HCT116 (cell line): ENCODE measurements around the gene UMODL1. TPM values are rescaled to one million over a fixed set of nuclear protein-coding genes. Genes with fewer than 3 reads are reported as not detected.

ENCODE experiments used
- ATAC-seq: fragments of 200-7000 bp; cut with Tn5 transposase; 2 replicates; pipeline ENCODE4 v1.9.1; 2020; ENCODE audit warnings: mild to moderate bottlenecking, moderate library complexity
- BruUV-seq: library from RNA; stranded (reverse); fragments of 400-500 nt; replicated peaks from 2 replicates; lab custom pipeline; 2021; lab: Mats Ljungman, UMichigan
- CTCF ChIA-PET: fragments of 300-600 bp; sonication (Branson Sonifier 250); formaldehyde crosslinking; loops from one replicate; lab custom pipeline; 2021; ENCODE audit warnings: antibody characterized with exemption; lab: Charles Lee
- POLR2A ChIA-PET: fragments of 300-600, 350-600 bp; sonication (Branson Sonifier 250); formaldehyde crosslinking; loops from one replicate; lab custom pipeline; 2021; ENCODE audit warnings: antibody characterized with exemption; lab: Charles Lee
- RAD21 ChIA-PET, 2 experiments: fragments of 300-600 bp; sonication (Branson Sonifier 250); formaldehyde crosslinking; loops; one replicate each; lab custom pipeline; 2023; ENCODE audit warnings: low total read pairs in 2 of 2; ENCODE audit not compliant: uncharacterized antibody in 2 of 2, unreplicated experiment in 2 of 2, low non-redundant PET in 1 of 2; lab: Charles Lee
- DNase-seq: peaks from one replicate; pipeline ENCODE4 v3.0.0-alpha.2; 2010; ENCODE audit warnings: low read depth, low spot score
- H2AFZ ChIP-seq: fragments of 200-600 bp; shearing (Covaris generic), sonication (generic); 2 replicates; pipeline ENCODE4 v1.6.1; 2017; ENCODE audit warnings: low read depth, mixed run types, mixed read lengths, antibody characterized with exemption, low read length; ENCODE audit not compliant: poor library complexity, severe bottlenecking
- H3K27ac ChIP-seq: 2 replicates; pipeline ENCODE4 v1.5.1; 2012; ENCODE audit warnings: low read depth, low read length
- H3K27me3 ChIP-seq: fragments of 200-600 bp; sonication (generic); 2 replicates; pipeline ENCODE4 v1.6.1; 2016; ENCODE audit warnings: mixed run types, low read length, mixed read lengths; ENCODE audit not compliant: insufficient read depth
- H3K36me3 ChIP-seq, 2 experiments: fragments of 200-500 bp in 1 of 2; fragments of 200-600 bp in 1 of 2; sonication (Bioruptor generic) in 1 of 2; sonication (generic) in 1 of 2; 2 replicates each; pipeline versions ENCODE4 v1.5.1 to v1.6.1; 2014 to 2016; ENCODE audit warnings: low read length in 2 of 2, inconsistent platforms in 1 of 2, mixed read lengths in 1 of 2, mixed run types in 1 of 2; ENCODE audit not compliant: insufficient read depth in 2 of 2, control insufficient read depth in 1 of 2
- H3K4me1 ChIP-seq, 2 experiments: fragments of 200-600 bp in 1 of 2; sonication (generic) in 1 of 2; 2 replicates each; pipeline versions ENCODE4 v1.5.1 to v1.6.1; 2012 to 2017; ENCODE audit warnings: low read length in 2 of 2, inconsistent platforms in 1 of 2, mild to moderate bottlenecking in 1 of 2, mixed read lengths in 1 of 2, mixed run types in 1 of 2, moderate library complexity in 1 of 2; ENCODE audit not compliant: insufficient read depth in 2 of 2, control insufficient read depth in 1 of 2
- H3K4me2 ChIP-seq: fragments of 200-600 bp; sonication (generic); 2 replicates; pipeline ENCODE4 v1.6.1; 2017; ENCODE audit warnings: mixed run types, low read length, mixed read lengths
- H3K4me3 ChIP-seq, 2 experiments: fragments of 200-600 bp in 1 of 2; sonication (generic) in 1 of 2; replicated peaks in 1 of 2; 2 replicates each; pipeline ENCODE4 v1.5.1; 2011 to 2016; ENCODE audit warnings: low read length in 2 of 2, control low read depth in 1 of 2, low read depth in 1 of 2, mild to moderate bottlenecking in 1 of 2, mixed read lengths in 1 of 2, mixed run types in 1 of 2
- H3K79me2 ChIP-seq: fragments of 200-600 bp; sonication (generic); 2 replicates; pipeline ENCODE4 v1.6.1; 2017; ENCODE audit warnings: mild to moderate bottlenecking, mixed run types, low read length, moderate library complexity, mixed read lengths; ENCODE audit not compliant: insufficient read depth
- H3K9ac ChIP-seq: fragments of 200-600 bp; sonication (generic); 2 replicates; pipeline ENCODE4 v1.6.1; 2016; ENCODE audit warnings: low read length, mixed read lengths
- H3K9me2 ChIP-seq: fragments of 200-600 bp; sonication (generic), shearing (Covaris generic); 2 replicates; pipeline ENCODE4 v1.6.1; 2017; ENCODE audit warnings: mixed run types, mild to moderate bottlenecking, moderate library complexity; ENCODE audit not compliant: insufficient read depth
- H3K9me3 ChIP-seq, 2 experiments: fragments of 200-500 bp in 1 of 2; fragments of 200-600 bp in 1 of 2; sonication (Bioruptor generic) in 1 of 2; sonication (generic) in 1 of 2; 2 replicates each; pipeline ENCODE4 v1.6.1; 2014 to 2017; ENCODE audit warnings: low read length in 2 of 2, mixed read lengths in 2 of 2, inconsistent platforms in 1 of 2, low read depth in 1 of 2, mild to moderate bottlenecking in 1 of 2, mixed run types in 1 of 2, moderate library complexity in 1 of 2; ENCODE audit not compliant: control insufficient read depth in 1 of 2, insufficient read depth in 1 of 2
- H4K20me1 ChIP-seq: fragments of 200-600 bp; sonication (generic), shearing (Covaris generic); 2 replicates; pipeline ENCODE4 v1.6.1; 2017; ENCODE audit warnings: mixed run types, mild to moderate bottlenecking, moderate library complexity; ENCODE audit not compliant: insufficient read depth
- CBX3 ChIP-seq: IDR thresholded peaks from 2 replicates; pipeline ENCODE4 v1.6.1; 2012; ENCODE audit warnings: low read depth
- ELF1 ChIP-seq: IDR thresholded peaks from 2 replicates; pipeline ENCODE4 v1.6.1; 2012; ENCODE audit warnings: low read depth, borderline replicate concordance
- FOSL1 ChIP-seq: IDR thresholded peaks from 2 replicates; pipeline ENCODE4 v1.6.1; 2012; ENCODE audit warnings: low read depth
- JUND ChIP-seq: IDR thresholded peaks from 2 replicates; pipeline ENCODE4 v1.6.1; 2012
- MAX ChIP-seq: IDR thresholded peaks from 2 replicates; pipeline ENCODE4 v1.6.1; 2012
- POLR2A ChIP-seq: IDR thresholded peaks from 2 replicates; pipeline ENCODE4 v1.7.0; 2011; ENCODE audit warnings: borderline replicate concordance; ENCODE audit not compliant: insufficient read depth, insufficient read length; ENCODE audit errors: extremely low read depth
- POLR2AphosphoS5 ChIP-seq: IDR thresholded peaks from 2 replicates; pipeline ENCODE4 v1.6.1; 2011; ENCODE audit warnings: mild to moderate bottlenecking, low read depth, low read length, moderate library complexity
- RAD21 ChIP-seq: IDR thresholded peaks from 2 replicates; pipeline ENCODE4 v1.6.1; 2012; ENCODE audit warnings: low read depth, mild to moderate bottlenecking
- REST ChIP-seq: IDR thresholded peaks from 2 replicates; pipeline ENCODE4 v1.6.1; 2012; ENCODE audit warnings: low read depth
- SIN3A ChIP-seq: IDR thresholded peaks from 2 replicates; pipeline ENCODE4 v1.6.1; 2012; ENCODE audit warnings: low read depth
- SP1 ChIP-seq: IDR thresholded peaks from 2 replicates; pipeline ENCODE4 v1.6.1; 2012; ENCODE audit warnings: low read depth
- SRF ChIP-seq: IDR thresholded peaks from 2 replicates; pipeline ENCODE4 v1.6.1; 2012; ENCODE audit warnings: low read depth
- TCF7L2 ChIP-seq: IDR thresholded peaks from 2 replicates; pipeline ENCODE4 v1.7.0; 2011; ENCODE audit warnings: borderline replicate concordance, inconsistent platforms; ENCODE audit not compliant: insufficient read depth, insufficient read length; ENCODE audit errors: extremely low read depth
- ZFX ChIP-seq: fragments of 450-650 bp; IDR thresholded peaks from 2 replicates; pipeline ENCODE4 v1.6.1; 2017
- ZNF274 ChIP-seq: fragments of 200-500 bp; sonication (Bioruptor generic); IDR thresholded peaks from 2 replicates; pipeline ENCODE4 v1.6.1; 2014; ENCODE audit warnings: mild to moderate bottlenecking, low read depth, low read length, inconsistent platforms
- intact Hi-C: fragments of 100-400 bp; cut with micrococcal nuclease; formaldehyde crosslinking; loops from 2 replicates; pipeline ENCODE4 v1.10.0; 2022
- total RNA-seq: library from RNA; stranded (reverse); gene quantifications from one replicate; pipeline ENCODE4 v1.2.1, GENCODE V29; 2021; ENCODE audit not compliant: unreplicated experiment
- TF ChIP-seq, protein P1 (sequence below): IDR thresholded peaks from 2 replicates; pipeline ENCODE4 v1.6.1; 2011; ENCODE audit warnings: mild to moderate bottlenecking, low read length, moderate library complexity; ENCODE audit not compliant: insufficient replicate concordance; ENCODE audit errors: extremely low read depth
- TF ChIP-seq, protein P2 (sequence below): IDR thresholded peaks from 2 replicates; pipeline ENCODE4 v1.6.1; 2012

Gene UMODL1
- total RNA-seq, 1 experiment from 2014 or later = not detected

- H4K20me1 ChIP-seq = no peaks in the 10 kb centered on the region
- no peaks in the 10 kb centered on the region for H3K9me3 ChIP-seq
- no peak overlapping the region for H3K4me2 ChIP-seq
- DNase-seq = no peak
- RAD21 ChIA-PET = no interaction called here
- POLR2A ChIA-PET = no interaction called here
- H3K4me1 ChIP-seq = peaks cover 5 to 12% of the 10 kb centered on the region in 2 experiments; a peak in 3 of 4 replicates
- H2AFZ ChIP-seq = no peak overlapping the region
- H3K79me2 ChIP-seq = no peaks in the 10 kb centered on the region
- CTCF ChIA-PET = interaction anchor here (0.6 to 1.2 kb wide), 2 partner anchors 10 to 13 kb away, joined by 3 to 6 read pairs; no protein-coding TSS in a partner anchor
- BruUV-seq = no TSS peak
- no peak for ATAC-seq
- intact Hi-C loops = no loop called here
- H3K4me3 ChIP-seq = no peak overlapping the region
- TF ChIP-seq TCF7L2 (no peak), MAX (no peak), POLR2A (no peak), SIN3A (no peak), SP1 (no peak), POLR2AphosphoS5 (no peak), SRF (no peak), ZFX (no peak), REST (no peak), RAD21 (no peak), FOSL1 (no peak), ELF1 (no peak), CBX3 (no peak), ZNF274 (no peak), JUND (no peak)
- TF ChIP-seq, protein P1, sequence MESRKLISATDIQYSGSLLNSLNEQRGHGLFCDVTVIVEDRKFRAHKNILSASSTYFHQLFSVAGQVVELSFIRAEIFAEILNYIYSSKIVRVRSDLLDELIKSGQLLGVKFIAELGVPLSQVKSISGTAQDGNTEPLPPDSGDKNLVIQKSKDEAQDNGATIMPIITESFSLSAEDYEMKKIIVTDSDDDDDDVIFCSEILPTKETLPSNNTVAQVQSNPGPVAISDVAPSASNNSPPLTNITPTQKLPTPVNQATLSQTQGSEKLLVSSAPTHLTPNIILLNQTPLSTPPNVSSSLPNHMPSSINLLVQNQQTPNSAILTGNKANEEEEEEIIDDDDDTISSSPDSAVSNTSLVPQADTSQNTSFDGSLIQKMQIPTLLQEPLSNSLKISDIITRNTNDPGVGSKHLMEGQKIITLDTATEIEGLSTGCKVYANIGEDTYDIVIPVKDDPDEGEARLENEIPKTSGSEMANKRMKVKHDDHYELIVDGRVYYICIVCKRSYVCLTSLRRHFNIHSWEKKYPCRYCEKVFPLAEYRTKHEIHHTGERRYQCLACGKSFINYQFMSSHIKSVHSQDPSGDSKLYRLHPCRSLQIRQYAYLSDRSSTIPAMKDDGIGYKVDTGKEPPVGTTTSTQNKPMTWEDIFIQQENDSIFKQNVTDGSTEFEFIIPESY = no peak
- TF ChIP-seq, protein P2, sequence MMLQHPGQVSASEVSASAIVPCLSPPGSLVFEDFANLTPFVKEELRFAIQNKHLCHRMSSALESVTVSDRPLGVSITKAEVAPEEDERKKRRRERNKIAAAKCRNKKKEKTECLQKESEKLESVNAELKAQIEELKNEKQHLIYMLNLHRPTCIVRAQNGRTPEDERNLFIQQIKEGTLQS = no peak
- H3K9ac ChIP-seq = no peak overlapping the region
- no peaks in the 10 kb centered on the region for H3K9me2 ChIP-seq
- H3K27me3 ChIP-seq = no peaks in the 10 kb centered on the region
- no peaks in the 10 kb centered on the region for H3K36me3 ChIP-seq
- H3K27ac ChIP-seq = no peak overlapping the region
Observed at GRCh38 chr21:42130441-42130840, 59.3 kb downstream of the UMODL1 start.
